IPS-NIHi7 (cell line): ENCODE measurements around the gene FGF5.

Experiments
- DNase-seq: peaks from one replicate; pipeline ENCODE4 v3.0.0; 2012; ENCODE audit warnings: mixed read lengths; ENCODE audit errors: extremely low spot score

FGF5 gene

DNA sequence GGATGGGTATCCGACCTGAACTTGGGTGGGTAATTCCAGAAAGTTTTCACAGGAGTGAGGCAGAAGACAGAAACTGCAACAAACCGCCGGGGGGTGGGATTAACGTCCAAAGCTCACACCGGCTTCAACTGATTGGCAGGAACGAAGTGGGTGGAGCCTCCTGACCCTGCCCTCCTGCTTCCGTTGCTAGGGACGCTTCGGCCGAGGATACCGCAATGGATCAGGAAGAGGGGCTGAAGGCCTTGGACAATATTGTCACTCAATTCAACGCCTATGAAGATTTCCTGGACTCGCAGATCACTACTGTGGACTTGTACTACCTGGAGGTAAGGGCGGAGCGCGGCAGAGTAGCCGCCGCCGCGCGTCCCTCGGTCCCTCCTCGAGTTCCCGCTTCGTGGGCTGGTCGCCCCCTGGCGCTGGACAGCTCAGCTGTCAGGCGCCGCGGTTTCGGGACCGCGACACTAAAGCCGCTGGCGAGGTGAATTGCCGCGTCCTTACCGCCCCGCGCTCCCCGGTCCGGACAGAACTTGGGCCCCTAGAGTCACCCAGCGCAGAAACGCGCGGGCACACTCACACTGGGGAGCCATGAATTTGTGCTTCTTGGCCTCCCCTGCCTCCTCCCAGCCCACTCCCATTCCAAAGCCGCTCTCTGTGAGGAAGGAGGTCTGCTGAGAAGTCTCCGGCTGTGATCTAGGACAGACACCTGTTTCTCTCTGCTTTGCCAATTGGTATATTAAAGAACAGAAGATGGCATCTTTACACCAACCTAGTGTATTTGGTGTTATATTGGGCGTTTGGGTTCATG is 69.3 kb downstream of the FGF5 start, which contains the start of gene CFAP299:
Gene CFAP299 (plus strand): TSS at position 177 of the 805 bp plus-strand sequence.
- peak; percentile 95 for DNase-seq

DNA sequence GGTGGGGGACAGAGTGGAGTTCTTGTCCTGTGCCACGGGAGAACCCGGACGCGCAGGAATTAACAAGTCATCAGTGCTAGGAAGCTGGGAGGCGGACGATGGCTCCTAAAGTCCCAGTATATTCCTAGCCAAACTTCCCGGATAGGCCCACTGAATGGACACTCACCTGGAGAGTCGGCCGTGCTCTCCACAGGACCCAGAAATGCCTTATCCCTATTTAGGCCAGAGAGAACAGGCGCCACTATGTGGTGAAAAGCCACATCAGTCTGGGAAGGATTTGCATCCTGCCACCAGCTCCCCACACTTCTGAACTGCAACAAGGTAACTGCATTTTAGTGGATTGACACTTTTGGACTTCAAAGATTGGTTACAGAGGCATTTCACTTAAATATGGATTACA is 70.1 kb downstream of the FGF5 start:
- DNase-seq: peak; percentile 64

DNA sequence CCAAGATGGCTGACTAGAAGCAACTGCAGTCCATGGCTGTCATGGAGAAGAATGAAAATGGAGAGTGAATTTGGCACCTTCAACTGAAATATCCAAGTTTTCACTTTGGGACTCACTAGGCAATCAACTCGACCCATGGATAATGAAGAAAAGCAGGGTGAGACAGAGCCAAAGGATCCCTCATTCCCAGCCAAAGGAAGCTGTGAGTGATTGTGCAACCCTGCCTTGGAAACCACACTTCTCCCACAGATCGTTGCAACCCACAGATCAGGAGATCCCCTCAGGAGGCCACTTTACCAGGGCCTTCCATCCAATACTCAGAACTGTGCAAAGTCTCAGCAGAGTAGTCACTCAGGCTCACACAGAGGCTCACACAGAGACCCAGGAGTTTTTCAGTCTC is 73.6 kb downstream of the FGF5 start:
- no peak for DNase-seq
